Stimulated activated effector memory CD8-positive, alpha-beta T cell treated with anti-CD3 and anti-CD28 coated beads, Interleukin-12 subunit alpha, Interleukin-12 subunit beta, amount 100 ng/mL, for 72 hours (primary cell): ENCODE data around the gene TESPA1.

Source experiments
- ATAC-seq: fragments of 150-1000 bp; cut with Tn5 transposase; 2 replicates; pipeline ENCODE4 v1.10.0; 2021
- DNase-seq, 2 donors: peaks; one replicate each; pipeline ENCODE4 v3.0.0; 2021 to 2022; ENCODE audit warnings: low spot score in 2 of 2
- H3K27ac Mint-ChIP-seq: one replicate; pipeline ENCODE4 v1.8.0; 2022; ENCODE audit warnings: mild to moderate bottlenecking, mixed read lengths
- H3K36me3 Mint-ChIP-seq: one replicate; pipeline ENCODE4 v1.8.0; 2022; ENCODE audit warnings: mild to moderate bottlenecking, mixed read lengths
- H3K4me1 Mint-ChIP-seq: one replicate; pipeline ENCODE4 v1.8.0; 2022; ENCODE audit warnings: mixed read lengths
- H3K4me3 Mint-ChIP-seq: one replicate; pipeline ENCODE4 v1.8.0; 2022; ENCODE audit warnings: mild to moderate bottlenecking, mixed read lengths
- H3K9me3 Mint-ChIP-seq: one replicate; pipeline ENCODE4 v1.8.0; 2022; ENCODE audit warnings: mixed read lengths

TESPA1 gene

GRCh38 chr12:54984658-54985376, at the start of gene TESPA1:
TSS of gene TESPA1 (minus strand) at chr12:54984762. CDS start at chr12:54974562, 10,200 bp downstream.
- Mint-ChIP-seq H3K4me1 (peaks cover 63% of the 10 kb centered on the region), H3K9me3 (no peaks in the 10 kb centered on the region), H3K27ac (peak within 1 kb of the TSS; percentile 88), H3K36me3 (peaks cover 41% of the 10 kb centered on the region), H3K4me3 (peak within 1 kb of the TSS; percentile 67)
- ATAC-seq (peak; percentile 97), DNase-seq (peak; percentile 53 to 82)

- H3K9me3 Mint-ChIP-seq: no peaks in the 10 kb centered on the region
- H3K4me1 Mint-ChIP-seq: peaks cover 26% of the 10 kb centered on the region
- no peaks in the 10 kb centered on the region for H3K36me3 Mint-ChIP-seq
- no peak for DNase-seq
- ATAC-seq: no peak
- H3K4me3 Mint-ChIP-seq: no peak overlapping the region
- H3K27ac Mint-ChIP-seq: no peak overlapping the region
Observed at GRCh38 chr12:55034218-55034617, 49.7 kb upstream of the TESPA1 start.

GRCh38 chr12:55025508-55025907, 40.9 kb upstream of the TESPA1 start:
- Mint-ChIP-seq H3K27ac (no peak overlapping the region), H3K4me3 (no peak overlapping the region), H3K9me3 (no peaks in the 10 kb centered on the region), H3K36me3 (no peaks in the 10 kb centered on the region), H3K4me1 (no peaks in the 10 kb centered on the region)
- no peak for DNase-seq
- no peak for ATAC-seq

GRCh38 chr12:55024575-55024974, 40.0 kb upstream of the TESPA1 start:
- Mint-ChIP-seq H3K4me3 (no peak overlapping the region), H3K9me3 (no peaks in the 10 kb centered on the region), H3K27ac (no peak overlapping the region), H3K4me1 (peaks cover 8% of the 10 kb centered on the region), H3K36me3 (no peaks in the 10 kb centered on the region)
- ATAC-seq: no peak
- no peak for DNase-seq

DNA sequence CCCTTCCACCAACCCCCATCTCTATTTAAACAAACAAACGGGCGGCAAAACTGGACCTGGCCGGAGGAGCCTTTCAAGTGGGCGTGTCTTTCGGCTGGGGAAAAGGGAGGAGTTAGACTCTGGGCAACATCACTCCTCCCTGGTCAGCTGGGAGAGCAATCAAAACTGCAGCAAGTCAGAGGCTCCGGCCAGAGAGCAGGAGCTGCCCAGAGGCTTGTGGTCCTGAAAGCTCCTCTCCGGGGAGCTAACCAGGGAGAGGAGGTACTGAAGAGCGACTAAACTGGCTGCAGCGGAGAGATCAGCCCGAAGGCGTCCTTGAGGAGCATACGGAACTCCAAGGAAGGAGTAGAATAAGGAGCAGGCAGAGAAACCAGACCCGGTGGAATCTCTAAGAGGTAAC, 35.2 kb upstream of the TESPA1 start, which contains the start of gene NEUROD4:
NEUROD4 (plus strand) TSS at position 191 of the 400 bp plus-strand sequence. CDS start 6,466 bp downstream, outside the sequence.
- no peaks in the 10 kb centered on the region for H3K9me3 Mint-ChIP-seq
- H3K36me3 Mint-ChIP-seq: no peaks in the 10 kb centered on the region
- H3K4me3 Mint-ChIP-seq: no peak within 1 kb of the TSS
- DNase-seq: peak in 1 of 2 donors; percentile 51
- no peak within 1 kb of the TSS for H3K27ac Mint-ChIP-seq
- H3K4me1 Mint-ChIP-seq: peaks cover 8% of the 10 kb centered on the region
- peak; percentile 65 for ATAC-seq

- H3K9me3 Mint-ChIP-seq: peaks cover 5% of the 10 kb centered on the region
- ATAC-seq: no peak
- peaks cover 8% of the 10 kb centered on the region for H3K4me1 Mint-ChIP-seq
- no peak for DNase-seq
- H3K4me3 Mint-ChIP-seq: no peak overlapping the region
- H3K27ac Mint-ChIP-seq: no peak overlapping the region
- H3K36me3 Mint-ChIP-seq: no peaks in the 10 kb centered on the region
Observed at GRCh38 chr12:55017416-55017925, 32.9 kb upstream of the TESPA1 start.

DNA sequence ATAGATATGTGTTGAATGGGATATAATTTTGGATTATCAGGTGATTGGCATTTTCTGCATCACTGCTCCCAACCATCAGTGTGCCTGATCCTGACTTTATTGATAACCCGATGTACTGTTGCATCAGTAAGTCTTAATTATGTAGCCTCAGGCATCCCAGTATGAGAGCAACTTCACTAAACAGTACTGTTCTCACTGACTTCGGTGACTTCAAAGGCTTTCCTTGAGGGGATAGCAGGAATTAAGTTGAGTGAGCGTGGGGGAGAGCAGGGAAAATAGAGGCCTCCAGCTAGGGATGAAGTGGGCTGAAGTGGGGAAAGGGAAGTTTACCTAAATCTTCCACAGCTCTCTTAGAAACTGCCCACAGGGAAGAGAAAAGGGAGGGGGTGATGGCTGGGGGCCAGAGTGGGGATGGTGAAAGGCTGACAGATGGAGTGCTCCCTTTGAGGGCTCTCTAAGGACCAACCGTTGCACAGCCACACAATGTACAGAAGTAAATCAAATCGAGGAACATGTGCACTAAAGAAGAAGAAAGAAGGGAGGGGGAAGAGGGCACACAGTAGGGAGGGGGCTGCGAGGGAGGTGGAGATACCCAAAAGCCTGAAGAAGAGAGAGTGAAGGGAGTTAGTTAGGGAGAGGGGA, 24.5 kb upstream of the TESPA1 start:
- Mint-ChIP-seq H3K4me1 (no peaks in the 10 kb centered on the region), H3K4me3 (no peak overlapping the region), H3K9me3 (peaks cover 10% of the 10 kb centered on the region), H3K36me3 (no peaks in the 10 kb centered on the region), H3K27ac (no peak overlapping the region)
- ATAC-seq (no peak), DNase-seq (no peak)

DNA sequence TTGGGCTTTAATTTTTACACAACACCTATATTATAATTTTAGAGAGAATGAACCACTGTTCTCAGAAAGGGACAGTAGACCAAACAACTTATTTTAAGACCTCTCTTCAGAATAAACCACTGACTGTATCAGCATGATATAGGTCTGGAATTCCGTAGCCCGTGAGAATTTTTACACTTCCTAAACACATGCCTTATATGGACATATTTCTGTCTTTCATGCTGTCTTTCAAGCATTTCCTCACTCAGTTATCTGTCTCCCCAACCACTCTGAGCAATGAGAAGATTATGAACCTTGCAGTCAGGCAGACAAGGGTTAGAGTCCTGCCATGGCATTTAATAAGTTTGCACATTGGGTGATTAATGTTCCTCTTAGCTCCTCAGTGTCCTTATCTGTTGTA, 17.8 kb upstream of the TESPA1 start:
- no peaks in the 10 kb centered on the region for H3K4me1 Mint-ChIP-seq
- no peak for ATAC-seq

GRCh38 chr12:55001198-55001868, 16.8 kb upstream of the TESPA1 start:
- H3K36me3 Mint-ChIP-seq: no peaks in the 10 kb centered on the region
- no peak for ATAC-seq

More for the DNA sequence above, 17.8 kb upstream of the TESPA1 start:
- no peaks in the 10 kb centered on the region for H3K36me3 Mint-ChIP-seq
- H3K4me3 Mint-ChIP-seq: no peak overlapping the region
- H3K9me3 Mint-ChIP-seq: peaks cover 4% of the 10 kb centered on the region
- DNase-seq: no peak
- no peak overlapping the region for H3K27ac Mint-ChIP-seq

GRCh38 chr12:54998958-54999510, 14.5 kb upstream of the TESPA1 start:
- Mint-ChIP-seq H3K9me3 (no peaks in the 10 kb centered on the region), H3K4me3 (no peak overlapping the region)
- DNase-seq: no peak

More at GRCh38 chr12:55001198-55001868, 16.8 kb upstream of the TESPA1 start:
- H3K9me3 Mint-ChIP-seq: no peaks in the 10 kb centered on the region
- no peak overlapping the region for H3K4me3 Mint-ChIP-seq
- no peak overlapping the region for H3K27ac Mint-ChIP-seq
- no peaks in the 10 kb centered on the region for H3K4me1 Mint-ChIP-seq
- no peak for DNase-seq

DNA sequence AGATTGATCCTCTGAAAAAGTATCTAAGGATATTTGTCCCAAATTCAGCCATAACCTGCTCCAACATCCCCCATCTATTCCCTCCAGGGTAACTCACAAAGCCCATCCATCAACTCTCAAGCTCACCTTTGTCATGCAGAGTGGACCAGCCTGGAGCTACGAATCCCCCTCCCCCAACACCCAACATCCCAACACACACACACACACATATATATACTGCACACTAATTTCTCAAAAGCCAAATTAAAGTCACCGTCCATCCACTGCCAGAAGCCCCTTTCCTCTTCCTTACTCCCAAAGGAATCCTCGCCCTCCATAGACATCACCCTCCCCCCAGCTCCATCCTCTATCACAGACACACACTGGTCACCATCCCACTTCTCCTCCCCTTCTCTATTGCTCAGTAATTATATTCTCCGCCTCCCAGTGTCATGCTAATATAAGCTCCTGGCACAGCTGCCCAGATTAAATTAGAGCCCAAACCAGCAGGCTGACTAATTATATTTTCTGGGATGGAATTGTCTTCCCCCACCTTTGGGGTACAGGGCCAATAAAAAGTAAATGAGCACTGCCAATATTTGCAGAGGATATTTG, 13.5 kb upstream of the TESPA1 start:
- DNase-seq (no peak), ATAC-seq (no peak)
- H3K4me1 Mint-ChIP-seq: no peaks in the 10 kb centered on the region
- no peaks in the 10 kb centered on the region for H3K9me3 Mint-ChIP-seq
- H3K36me3 Mint-ChIP-seq: no peaks in the 10 kb centered on the region
- H3K4me3 Mint-ChIP-seq: no peak overlapping the region
- H3K27ac Mint-ChIP-seq: no peak overlapping the region

More at GRCh38 chr12:54998958-54999510, 14.5 kb upstream of the TESPA1 start:
- Mint-ChIP-seq H3K27ac (no peak overlapping the region), H3K4me1 (no peaks in the 10 kb centered on the region), H3K36me3 (no peaks in the 10 kb centered on the region)
- no peak for ATAC-seq

DNA sequence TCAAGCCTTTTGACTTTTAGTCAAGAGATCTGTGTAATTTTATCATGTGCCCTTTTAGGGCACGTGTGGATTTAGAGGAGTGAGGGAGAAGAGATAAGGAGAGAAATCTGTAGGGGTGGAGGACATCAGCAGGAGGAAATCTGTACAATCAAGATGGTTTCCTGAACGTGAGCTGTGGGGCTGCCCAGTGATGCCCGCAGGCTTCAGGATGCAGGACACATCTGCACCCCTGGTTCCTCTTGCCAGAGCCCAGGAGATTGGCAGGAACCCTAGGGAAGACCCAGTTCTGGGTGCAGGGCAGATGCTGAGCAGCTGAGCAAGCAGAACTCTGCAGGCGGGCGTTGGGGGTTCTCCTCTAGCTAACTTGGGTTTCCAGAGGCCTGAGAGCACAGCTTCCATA, 11.6 kb upstream of the TESPA1 start:
- no peak overlapping the region for H3K27ac Mint-ChIP-seq
- ATAC-seq: no peak

GRCh38 chr12:54993181-54993835, 8.7 kb upstream of the TESPA1 start:
- H3K27ac Mint-ChIP-seq: no peak overlapping the region
- H3K9me3 Mint-ChIP-seq: no peaks in the 10 kb centered on the region
- DNase-seq (peak; percentile 25 to 71), ATAC-seq (peak; percentile 74)
- H3K4me1 Mint-ChIP-seq: peaks cover 36% of the 10 kb centered on the region
- no peaks in the 10 kb centered on the region for H3K36me3 Mint-ChIP-seq
- H3K4me3 Mint-ChIP-seq: no peak overlapping the region

More for the DNA sequence above, 11.6 kb upstream of the TESPA1 start:
- H3K4me1 Mint-ChIP-seq: peaks cover 9% of the 10 kb centered on the region
- DNase-seq: no peak
- H3K36me3 Mint-ChIP-seq: no peaks in the 10 kb centered on the region
- H3K9me3 Mint-ChIP-seq: no peaks in the 10 kb centered on the region
- no peak overlapping the region for H3K4me3 Mint-ChIP-seq

DNA sequence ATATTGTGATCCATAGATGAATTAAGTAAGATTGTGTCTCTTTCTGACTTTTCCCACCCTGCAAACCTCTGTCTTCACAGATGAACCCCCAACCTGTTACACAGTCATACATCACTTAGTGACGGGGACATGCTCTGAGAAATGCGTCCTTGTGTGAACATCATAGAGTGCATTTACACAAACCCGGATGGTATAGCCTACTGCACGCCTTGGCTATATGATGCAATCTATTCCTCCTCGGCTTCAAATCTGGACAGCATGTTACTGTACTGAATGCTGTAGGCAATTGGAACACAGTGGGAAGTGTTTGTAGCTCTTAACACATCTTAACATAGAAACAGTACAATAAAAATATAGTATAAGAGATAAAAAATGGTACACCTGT, 7.4 kb upstream of the TESPA1 start:
- Mint-ChIP-seq H3K27ac (no peak overlapping the region), H3K4me1 (peaks cover 37% of the 10 kb centered on the region), H3K36me3 (no peaks in the 10 kb centered on the region), H3K9me3 (no peaks in the 10 kb centered on the region), H3K4me3 (peak overlapping the region; percentile 62)
- ATAC-seq (peak; percentile 37), DNase-seq (peak in 1 of 2 donors; percentile 55)
